ENCODE measurements around the gene FMN1. TPM values are rescaled to one million over a fixed set of nuclear protein-coding genes. Genes with fewer than 3 reads are reported as not detected.

FMN1 gene
- total RNA-seq, 1 experiment from 2014 or later = 1.2 TPM

- TF ChIP-seq CTCF (IDR thresholded peaks at IDR 0.05; ENCODE audit: unreplicated experiment) = no peak
- Mint-ChIP-seq H3K9me3 (ENCODE audit: unreplicated experiment) (no peaks in the 10 kb centered on the region), H3K4me1 (ENCODE audit: insufficient read depth, unreplicated experiment) (no peaks in the 10 kb centered on the region), H3K27me3 (ENCODE audit: insufficient read depth, unreplicated experiment) (no peaks in the 10 kb centered on the region), H3K4me3 (ENCODE audit: unreplicated experiment) (no peak overlapping the region), H3K36me3 (ENCODE audit: insufficient read depth, unreplicated experiment) (no peaks in the 10 kb centered on the region), H3K27ac (ENCODE audit: low read depth, unreplicated experiment) (no peak overlapping the region)
- ChIA-PET POLR2A (interaction anchor here (1.3 kb wide), 1 partner anchor 49 kb away, joined by 3 read pairs; no protein-coding TSS in a partner anchor), CTCF (interaction anchor here (1.0 to 13.3 kb wide), 3 partner anchors 51 to 617 kb away, joined by 3 to 292 read pairs (median 11); no protein-coding TSS in a partner anchor)
- intact Hi-C loops (cut with micrococcal nuclease) = no loop called here
- DNase-seq (ENCODE audit: unreplicated experiment) = no peak
- no TSS peak for BruUV-seq (replicated peaks)
Observed at GRCh38 chr15:33083232-33084081, 111.1 kb downstream of the FMN1 start.

- no peak overlapping the region for H3K27ac Mint-ChIP-seq (ENCODE audit: low read depth, unreplicated experiment)
- intact Hi-C loops (cut with micrococcal nuclease) = no loop called here
- ChIA-PET POLR2A (interaction anchor here (1.7 kb wide), 1 partner anchor 11 kb away, joined by 4 read pairs; no protein-coding TSS in a partner anchor), CTCF (interaction anchor here (0.7 to 3.0 kb wide), 3 partner anchors 53 to 621 kb away, joined by 3 to 19 read pairs (median 3); no protein-coding TSS in a partner anchor)
- no peaks in the 10 kb centered on the region for H3K4me1 Mint-ChIP-seq (ENCODE audit: insufficient read depth, unreplicated experiment)
- no peak for TF ChIP-seq CTCF (IDR thresholded peaks at IDR 0.05; ENCODE audit: unreplicated experiment)
- DNase-seq (ENCODE audit: unreplicated experiment) = no peak
- no TSS peak for BruUV-seq (replicated peaks)
- H3K27me3 Mint-ChIP-seq (ENCODE audit: insufficient read depth, unreplicated experiment) = no peaks in the 10 kb centered on the region
- no peaks in the 10 kb centered on the region for H3K9me3 Mint-ChIP-seq (ENCODE audit: unreplicated experiment)
- no peak overlapping the region for H3K4me3 Mint-ChIP-seq (ENCODE audit: unreplicated experiment)
- no peaks in the 10 kb centered on the region for H3K36me3 Mint-ChIP-seq (ENCODE audit: insufficient read depth, unreplicated experiment)
Observed at GRCh38 chr15:33080006-33080405, 114.5 kb downstream of the FMN1 start.

GRCh38 chr15:33078607-33079006, 115.9 kb downstream of the FMN1 start:
- no TSS peak for BruUV-seq (replicated peaks)
- TF ChIP-seq CTCF (IDR thresholded peaks at IDR 0.05; ENCODE audit: unreplicated experiment) = no peak
- Mint-ChIP-seq H3K4me1 (ENCODE audit: insufficient read depth, unreplicated experiment) (no peaks in the 10 kb centered on the region), H3K27ac (ENCODE audit: low read depth, unreplicated experiment) (no peak overlapping the region), H3K9me3 (ENCODE audit: unreplicated experiment) (no peaks in the 10 kb centered on the region), H3K36me3 (ENCODE audit: insufficient read depth, unreplicated experiment) (no peaks in the 10 kb centered on the region), H3K4me3 (ENCODE audit: unreplicated experiment) (no peak overlapping the region), H3K27me3 (ENCODE audit: insufficient read depth, unreplicated experiment) (no peaks in the 10 kb centered on the region)
- ChIA-PET CTCF (interaction anchor here (0.6 to 3.0 kb wide), 8 partner anchors 15 to 652 kb away, joined by 3 to 19 read pairs (median 4); no protein-coding TSS in a partner anchor), POLR2A (interaction anchor here (1.7 kb wide), 1 partner anchor 10 kb away, joined by 4 read pairs; no protein-coding TSS in a partner anchor)
- DNase-seq (ENCODE audit: unreplicated experiment) = no peak
- intact Hi-C loops (cut with micrococcal nuclease) = no loop called here

GRCh38 chr15:33076937-33077336, 117.6 kb downstream of the FMN1 start:
- DNase-seq (ENCODE audit: unreplicated experiment) = no peak
- ChIA-PET CTCF (interaction anchor here (1.6 kb wide), 1 partner anchor 54 kb away, joined by 4 read pairs; no protein-coding TSS in a partner anchor), POLR2A (no interaction called here)
- Mint-ChIP-seq H3K9me3 (ENCODE audit: unreplicated experiment) (no peaks in the 10 kb centered on the region), H3K4me1 (ENCODE audit: insufficient read depth, unreplicated experiment) (no peaks in the 10 kb centered on the region), H3K27ac (ENCODE audit: low read depth, unreplicated experiment) (no peak overlapping the region), H3K4me3 (ENCODE audit: unreplicated experiment) (no peak overlapping the region), H3K27me3 (ENCODE audit: insufficient read depth, unreplicated experiment) (no peaks in the 10 kb centered on the region), H3K36me3 (ENCODE audit: insufficient read depth, unreplicated experiment) (no peaks in the 10 kb centered on the region)
- intact Hi-C loops (cut with micrococcal nuclease) = no loop called here
- TF ChIP-seq CTCF (IDR thresholded peaks at IDR 0.05; ENCODE audit: unreplicated experiment) = no peak
- no TSS peak for BruUV-seq (replicated peaks)

Data from MCF 10A (cell line).